ENCODE results near the gene RECK.
"Not testable (repeated sequence)": the region's sequence is repeated elsewhere in the genome, so short reads cannot be mapped to it uniquely, and the experiment has no call there.

Gene RECK

GRCh38 chr9:36036780-36037548 lies at the start of gene RECK:
Gene RECK, plus strand, starts transcription at chr9:36036913. Its CDS starts 86 bp downstream, at chr9:36036999.
- DNase-seq (ENCODE audit: low read depth, low spot score): peak; percentile 90

- DNase-seq (ENCODE audit: low read depth, low spot score): no peak
These were observed 46.6 kb upstream of the RECK start for GRCh38 chr9:35990155-35990554.

GRCh38 chr9:35993136-35993535 lies 43.6 kb upstream of the RECK start:
- DNase-seq (ENCODE audit: low read depth, low spot score): not testable (repeated sequence)

GRCh38 chr9:35993976-35994720 lies 42.6 kb upstream of the RECK start:
- no peak for DNase-seq (ENCODE audit: low read depth, low spot score)

- DNase-seq (ENCODE audit: low read depth, low spot score): no peak
These were observed 41.8 kb upstream of the RECK start for GRCh38 chr9:35994959-35995358.

GRCh38 chr9:35996358-35996970 lies 40.2 kb upstream of the RECK start:
- peak; percentile 62 for DNase-seq (ENCODE audit: low read depth, low spot score)

- DNase-seq (ENCODE audit: low read depth, low spot score): not testable (repeated sequence)
These were observed 39.7 kb upstream of the RECK start for GRCh38 chr9:35997016-35997415.

GRCh38 chr9:35998333-35998732 lies 38.4 kb upstream of the RECK start:
- no peak for DNase-seq (ENCODE audit: low read depth, low spot score)

- DNase-seq (ENCODE audit: low read depth, low spot score): no peak
These were observed 30.8 kb upstream of the RECK start for GRCh38 chr9:36005891-36006290.

- no peak for DNase-seq (ENCODE audit: low read depth, low spot score)
These were observed 30.0 kb upstream of the RECK start for GRCh38 chr9:36006549-36007315.

- DNase-seq (ENCODE audit: low read depth, low spot score): no peak
These were observed 29.4 kb upstream of the RECK start for GRCh38 chr9:36007316-36007708.

GRCh38 chr9:36007852-36008251 lies 28.9 kb upstream of the RECK start:
- DNase-seq (ENCODE audit: low read depth, low spot score): no peak

- DNase-seq (ENCODE audit: low read depth, low spot score): peak; percentile 63
These were observed 27.9 kb upstream of the RECK start for GRCh38 chr9:36008774-36009300.

- DNase-seq (ENCODE audit: low read depth, low spot score): no peak
These were observed 25.3 kb upstream of the RECK start for GRCh38 chr9:36011379-36011778.

GRCh38 chr9:36017278-36017677 lies 19.4 kb upstream of the RECK start:
- no peak for DNase-seq (ENCODE audit: low read depth, low spot score)

GRCh38 chr9:36018129-36018528 lies 18.6 kb upstream of the RECK start:
- DNase-seq (ENCODE audit: low read depth, low spot score): no peak

GRCh38 chr9:36018891-36019720 lies 17.6 kb upstream of the RECK start:
- no peak for DNase-seq (ENCODE audit: low read depth, low spot score)

- no peak for DNase-seq (ENCODE audit: low read depth, low spot score)
These were observed 14.7 kb upstream of the RECK start for GRCh38 chr9:36021968-36022367.

GRCh38 chr9:36023260-36024048 lies 13.3 kb upstream of the RECK start:
- DNase-seq (ENCODE audit: low read depth, low spot score): peak; percentile 72

GRCh38 chr9:36025746-36026145 lies 11.0 kb upstream of the RECK start:
- DNase-seq (ENCODE audit: low read depth, low spot score): no peak

Measured in ELF-1 (cell line).